MCF 10A (cell line): ENCODE measurements around the gene MEIKIN. TPM values are rescaled to one million over a fixed set of nuclear protein-coding genes. Genes with fewer than 3 reads are reported as not detected.
"Not testable (repeated sequence)": the region's sequence is repeated elsewhere in the genome, so short reads cannot be mapped to it uniquely, and the experiment has no call there.

Experiments used
- BruUV-seq: library from RNA; stranded (reverse); fragments of 400-500 nt; replicated peaks from 2 replicates; lab custom pipeline; 2021; lab: Mats Ljungman, UMichigan
- CTCF ChIA-PET: fragments of 300-600 bp; sonication (Branson Sonifier 250); formaldehyde crosslinking; extraction: SDS; loops from one replicate; lab custom pipeline; 2021; ENCODE audit warnings: antibody characterized with exemption, inconsistent platforms; lab: Yijun Ruan, JAX
- POLR2A ChIA-PET: fragments of 300-600, 350-650 bp; sonication (Branson Sonifier 250); formaldehyde crosslinking; extraction: SDS; loops from one replicate; lab custom pipeline; 2020; ENCODE audit warnings: antibody characterized with exemption, inconsistent platforms; lab: Yijun Ruan, JAX
- DNase-seq: peaks from one replicate; pipeline ENCODE4 v3.0.0-alpha.2; 2018; ENCODE audit not compliant: unreplicated experiment
- H3K27ac Mint-ChIP-seq: one replicate; pipeline ENCODE4 v1.8.0; 2022; ENCODE audit warnings: mild to moderate bottlenecking, low read depth, mixed read lengths; ENCODE audit not compliant: unreplicated experiment
- H3K27me3 Mint-ChIP-seq: one replicate; pipeline ENCODE4 v1.8.0; 2022; ENCODE audit warnings: mixed read lengths; ENCODE audit not compliant: insufficient read depth, unreplicated experiment
- H3K36me3 Mint-ChIP-seq: one replicate; pipeline ENCODE4 v1.8.0; 2022; ENCODE audit warnings: mild to moderate bottlenecking, moderate library complexity, mixed read lengths; ENCODE audit not compliant: insufficient read depth, unreplicated experiment
- H3K4me1 Mint-ChIP-seq: one replicate; pipeline ENCODE4 v1.8.0; 2022; ENCODE audit warnings: mixed read lengths; ENCODE audit not compliant: insufficient read depth, unreplicated experiment
- H3K4me3 Mint-ChIP-seq: one replicate; pipeline ENCODE4 v1.8.0; 2022; ENCODE audit warnings: mild to moderate bottlenecking, moderate library complexity, mixed read lengths; ENCODE audit not compliant: unreplicated experiment
- H3K9me3 Mint-ChIP-seq: one replicate; pipeline ENCODE4 v1.8.0; 2022; ENCODE audit warnings: mixed read lengths; ENCODE audit not compliant: unreplicated experiment
- intact Hi-C: fragments of 100-400 bp; cut with micrococcal nuclease; formaldehyde crosslinking; loops from 2 replicates; pipeline ENCODE4 v1.14.1; 2022
- total RNA-seq: library from RNA; stranded (reverse); gene quantifications from 2 replicates; pipeline ENCODE4 v1.2.3, GENCODE V29; 2022
- TF ChIP-seq, protein P1 (sequence below): fragments of 200-600 bp; IDR thresholded peaks from one replicate; pipeline ENCODE4 v1.8.0; 2022; ENCODE audit warnings: antibody characterized with exemption, mild to moderate bottlenecking; ENCODE audit not compliant: unreplicated experiment

MEIKIN gene
- total RNA-seq, 1 experiment from 2014 or later, result not detected

DNA sequence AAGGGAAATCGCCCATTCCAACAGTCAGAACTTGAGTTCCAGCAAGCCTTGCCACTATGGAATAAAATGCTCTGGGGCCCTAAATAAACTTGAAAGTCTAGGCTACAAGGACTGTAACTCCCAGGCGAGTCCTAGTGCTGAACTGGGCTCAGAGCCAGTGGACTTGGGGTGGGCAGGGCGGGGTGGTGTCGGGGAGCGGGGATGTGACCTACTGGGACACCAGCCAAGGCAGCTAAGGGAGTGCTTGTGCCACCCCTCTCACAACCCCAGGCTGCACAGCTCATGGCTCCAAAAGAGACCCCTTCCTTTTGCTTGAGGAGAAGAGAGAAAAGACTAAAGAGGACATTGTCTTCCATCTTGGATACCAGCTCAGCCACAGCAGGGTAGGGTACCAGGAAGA, 61.5 kb downstream of the MEIKIN start:
- H3K36me3 Mint-ChIP-seq, result no peaks in the 10 kb centered on the region
- TF ChIP-seq, protein P1, sequence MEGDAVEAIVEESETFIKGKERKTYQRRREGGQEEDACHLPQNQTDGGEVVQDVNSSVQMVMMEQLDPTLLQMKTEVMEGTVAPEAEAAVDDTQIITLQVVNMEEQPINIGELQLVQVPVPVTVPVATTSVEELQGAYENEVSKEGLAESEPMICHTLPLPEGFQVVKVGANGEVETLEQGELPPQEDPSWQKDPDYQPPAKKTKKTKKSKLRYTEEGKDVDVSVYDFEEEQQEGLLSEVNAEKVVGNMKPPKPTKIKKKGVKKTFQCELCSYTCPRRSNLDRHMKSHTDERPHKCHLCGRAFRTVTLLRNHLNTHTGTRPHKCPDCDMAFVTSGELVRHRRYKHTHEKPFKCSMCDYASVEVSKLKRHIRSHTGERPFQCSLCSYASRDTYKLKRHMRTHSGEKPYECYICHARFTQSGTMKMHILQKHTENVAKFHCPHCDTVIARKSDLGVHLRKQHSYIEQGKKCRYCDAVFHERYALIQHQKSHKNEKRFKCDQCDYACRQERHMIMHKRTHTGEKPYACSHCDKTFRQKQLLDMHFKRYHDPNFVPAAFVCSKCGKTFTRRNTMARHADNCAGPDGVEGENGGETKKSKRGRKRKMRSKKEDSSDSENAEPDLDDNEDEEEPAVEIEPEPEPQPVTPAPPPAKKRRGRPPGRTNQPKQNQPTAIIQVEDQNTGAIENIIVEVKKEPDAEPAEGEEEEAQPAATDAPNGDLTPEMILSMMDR, result no peak
- no peak overlapping the region for H3K27ac Mint-ChIP-seq
- no peak overlapping the region for H3K4me3 Mint-ChIP-seq
- intact Hi-C loops, result no loop called here
- BruUV-seq, result no TSS peak
- DNase-seq, result no peak
- H3K4me1 Mint-ChIP-seq, result peaks cover 5% of the 10 kb centered on the region
- CTCF ChIA-PET, result interaction anchor here (0.6 to 1.0 kb wide), 2 partner anchors 54 to 179 kb away, joined by 3 to 6 read pairs; no protein-coding TSS in a partner anchor
- no peaks in the 10 kb centered on the region for H3K9me3 Mint-ChIP-seq
- POLR2A ChIA-PET, result no interaction called here
- no peaks in the 10 kb centered on the region for H3K27me3 Mint-ChIP-seq

DNA sequence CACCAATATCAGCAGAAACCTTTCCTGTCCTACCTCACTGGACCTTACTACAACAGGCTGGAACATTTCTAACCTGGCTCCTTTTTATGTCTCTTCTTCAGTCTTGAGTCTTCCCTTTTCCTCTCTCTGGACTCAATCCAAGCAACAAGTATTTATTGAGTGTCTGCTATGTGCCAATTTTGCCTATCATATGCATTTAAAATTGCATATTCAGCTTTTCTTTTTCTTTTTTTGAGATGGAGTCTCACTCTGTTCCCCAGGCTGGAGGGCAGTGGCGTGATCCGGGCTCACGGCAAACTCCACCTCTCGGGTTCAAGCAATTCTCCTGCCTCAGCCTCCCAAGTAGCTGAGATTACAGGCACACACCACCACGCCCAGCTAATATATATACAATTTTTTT, 65.8 kb downstream of the MEIKIN start:
- no peak for DNase-seq
- ChIA-PET POLR2A (no interaction called here), CTCF (interaction anchor here (0.6 kb wide), 1 partner anchor 358 kb away, joined by 3 read pairs; no protein-coding TSS in a partner anchor)
- Mint-ChIP-seq H3K27me3 (no peaks in the 10 kb centered on the region), H3K9me3 (no peaks in the 10 kb centered on the region), H3K4me3 (no peak overlapping the region), H3K27ac (no peak overlapping the region), H3K36me3 (no peaks in the 10 kb centered on the region), H3K4me1 (no peaks in the 10 kb centered on the region)
- intact Hi-C loops, result no loop called here
- TF ChIP-seq, protein P1, result no peak
- no TSS peak for BruUV-seq

DNA sequence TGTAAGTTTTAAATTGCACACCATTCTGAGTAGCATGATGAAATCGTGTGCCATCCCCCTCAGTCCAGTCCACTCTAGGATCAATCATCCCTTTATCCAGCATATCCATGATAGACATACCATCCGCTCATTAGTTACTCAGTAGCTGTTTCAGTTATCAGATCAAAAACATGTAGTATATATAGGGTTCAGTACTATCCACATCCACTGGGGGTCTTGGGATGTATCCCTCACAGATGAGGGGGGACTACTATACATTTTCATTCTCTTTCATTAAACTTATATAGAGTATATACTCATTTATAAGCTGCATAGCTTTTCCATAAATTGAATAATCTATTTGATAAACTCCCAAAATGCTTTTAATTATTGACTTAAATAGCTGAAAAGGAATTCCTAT, 67.6 kb downstream of the MEIKIN start:
- peaks cover 17% of the 10 kb centered on the region for H3K27me3 Mint-ChIP-seq
- ChIA-PET POLR2A (no interaction called here), CTCF (interaction anchor here (1.2 to 1.3 kb wide), 2 partner anchors 22 to 295 kb away, joined by 3 to 4 read pairs; no protein-coding TSS in a partner anchor)
- no peaks in the 10 kb centered on the region for H3K4me1 Mint-ChIP-seq
- no peak for DNase-seq
- H3K36me3 Mint-ChIP-seq, result no peaks in the 10 kb centered on the region
- no peak overlapping the region for H3K4me3 Mint-ChIP-seq
- no peaks in the 10 kb centered on the region for H3K9me3 Mint-ChIP-seq
- no TSS peak for BruUV-seq
- intact Hi-C loops, result no loop called here
- H3K27ac Mint-ChIP-seq, result no peak overlapping the region
- TF ChIP-seq, protein P1, result no peak

DNA sequence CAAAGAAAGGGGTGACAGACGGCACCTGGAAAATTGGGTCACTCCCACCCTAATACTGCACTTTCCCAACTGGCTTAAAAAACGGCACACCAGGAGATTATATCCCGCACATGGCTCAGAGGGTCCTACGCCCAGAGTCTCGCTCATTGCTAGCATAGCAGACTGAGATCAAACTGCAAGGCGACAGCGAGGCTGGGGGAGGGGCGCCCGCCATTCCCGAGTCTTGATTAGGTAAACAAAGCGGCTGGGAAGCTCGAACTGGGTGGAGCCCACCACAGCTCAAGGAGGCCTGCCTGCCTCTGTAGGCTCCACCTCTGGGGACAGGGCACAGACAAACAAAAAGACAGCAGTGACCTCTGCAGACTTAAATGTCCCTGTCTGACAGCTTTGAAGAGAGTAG, 74.2 kb downstream of the MEIKIN start:
- DNase-seq, CTCF ChIA-PET, BruUV-seq, intact Hi-C loops, H3K27ac Mint-ChIP-seq, H3K4me3 Mint-ChIP-seq, H3K4me1 Mint-ChIP-seq, POLR2A ChIA-PET, H3K36me3 Mint-ChIP-seq: not testable (repeated sequence)
- H3K27me3 Mint-ChIP-seq, result peaks cover 28% of the 10 kb centered on the region
- peaks cover 34% of the 10 kb centered on the region for H3K9me3 Mint-ChIP-seq

DNA sequence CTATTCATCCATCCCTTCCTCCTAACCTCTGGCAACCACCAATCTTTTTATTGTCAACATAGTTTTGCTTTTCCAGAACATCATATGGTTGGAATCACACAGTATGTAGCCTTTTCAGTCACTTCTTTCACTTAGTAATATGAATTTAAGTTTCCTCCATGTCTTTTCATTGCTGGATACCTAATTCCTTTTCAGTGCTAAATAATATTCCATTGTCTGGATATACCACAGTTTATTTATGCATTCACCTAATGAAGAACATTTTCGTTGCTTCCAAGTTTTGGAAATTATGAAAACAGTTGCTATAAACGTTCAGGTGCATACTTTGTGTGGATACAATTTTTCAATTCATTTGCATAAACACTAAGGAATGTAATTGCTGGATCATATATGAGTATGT, 77.9 kb downstream of the MEIKIN start:
- no peak for DNase-seq
- TF ChIP-seq, protein P1, result no peak
- no TSS peak for BruUV-seq
- Mint-ChIP-seq H3K36me3 (no peaks in the 10 kb centered on the region), H3K27me3 (peaks cover 9% of the 10 kb centered on the region), H3K4me3 (no peak overlapping the region), H3K27ac (no peak overlapping the region), H3K9me3 (peaks cover 47% of the 10 kb centered on the region), H3K4me1 (no peaks in the 10 kb centered on the region)
- ChIA-PET CTCF (no interaction called here), POLR2A (no interaction called here)
- intact Hi-C loops, result no loop called here
